Activated CD4-positive, alpha-beta memory T cell treated with anti-CD3 and anti-CD28 coated beads, Interleukin-2, amount 10 ng/mL, durations not matched to agents 7 days and 5 days (primary cell): ENCODE data around the gene WWC2. TPM values are rescaled to one million over a fixed set of nuclear protein-coding genes. Genes with fewer than 3 reads are reported as not detected.

Source experiments
- CTCF ChIA-PET: fragments of 350-600 bp; sonication (Branson Sonifier 250); formaldehyde crosslinking; loops from one replicate; lab custom pipeline; 2021; ENCODE audit warnings: antibody characterized with exemption, inconsistent platforms; lab: Charles Lee
- POLR2A ChIA-PET: fragments of 350-600 bp; sonication (Branson Sonifier 250); formaldehyde crosslinking; loops from one replicate; lab custom pipeline; 2021; ENCODE audit warnings: antibody characterized with exemption; lab: Charles Lee
- DNase-seq: peaks from one replicate; pipeline ENCODE4 v3.0.0-alpha.2; 2020
- H3K27ac Mint-ChIP-seq: one replicate; pipeline ENCODE4 v1.8.0; 2021; ENCODE audit warnings: mild to moderate bottlenecking, mixed read lengths
- H3K27me3 Mint-ChIP-seq: one replicate; pipeline ENCODE4 v1.8.0; 2021; ENCODE audit warnings: mixed read lengths
- H3K36me3 Mint-ChIP-seq: one replicate; pipeline ENCODE4 v1.8.0; 2021; ENCODE audit warnings: low read depth, mixed read lengths
- H3K4me1 Mint-ChIP-seq: one replicate; pipeline ENCODE4 v1.8.0; 2021; ENCODE audit warnings: mixed read lengths
- H3K4me3 Mint-ChIP-seq: one replicate; pipeline ENCODE4 v1.8.0; 2021; ENCODE audit warnings: mild to moderate bottlenecking, mixed read lengths
- H3K9me3 Mint-ChIP-seq: one replicate; pipeline ENCODE4 v1.8.0; 2021; ENCODE audit warnings: mixed read lengths
- total RNA-seq, 2 experiments: library from RNA; stranded (reverse); gene quantifications; one replicate each; pipeline ENCODE4 v1.2.3, GENCODE V29; 2021

Gene WWC2
- total RNA-seq, 2 experiments from 2014 or later, result 0.23 to 0.28 TPM

- Mint-ChIP-seq H3K4me3 (no peak overlapping the region), H3K9me3 (no peaks in the 10 kb centered on the region), H3K4me1 (no peaks in the 10 kb centered on the region), H3K27ac (no peak overlapping the region), H3K27me3 (no peaks in the 10 kb centered on the region), H3K36me3 (no peaks in the 10 kb centered on the region)
- ChIA-PET CTCF (no interaction called here), POLR2A (no interaction called here)
- no peak for DNase-seq
These were observed 259.2 kb downstream of the WWC2 start for GRCh38 chr4:183358215-183358755.

DNA sequence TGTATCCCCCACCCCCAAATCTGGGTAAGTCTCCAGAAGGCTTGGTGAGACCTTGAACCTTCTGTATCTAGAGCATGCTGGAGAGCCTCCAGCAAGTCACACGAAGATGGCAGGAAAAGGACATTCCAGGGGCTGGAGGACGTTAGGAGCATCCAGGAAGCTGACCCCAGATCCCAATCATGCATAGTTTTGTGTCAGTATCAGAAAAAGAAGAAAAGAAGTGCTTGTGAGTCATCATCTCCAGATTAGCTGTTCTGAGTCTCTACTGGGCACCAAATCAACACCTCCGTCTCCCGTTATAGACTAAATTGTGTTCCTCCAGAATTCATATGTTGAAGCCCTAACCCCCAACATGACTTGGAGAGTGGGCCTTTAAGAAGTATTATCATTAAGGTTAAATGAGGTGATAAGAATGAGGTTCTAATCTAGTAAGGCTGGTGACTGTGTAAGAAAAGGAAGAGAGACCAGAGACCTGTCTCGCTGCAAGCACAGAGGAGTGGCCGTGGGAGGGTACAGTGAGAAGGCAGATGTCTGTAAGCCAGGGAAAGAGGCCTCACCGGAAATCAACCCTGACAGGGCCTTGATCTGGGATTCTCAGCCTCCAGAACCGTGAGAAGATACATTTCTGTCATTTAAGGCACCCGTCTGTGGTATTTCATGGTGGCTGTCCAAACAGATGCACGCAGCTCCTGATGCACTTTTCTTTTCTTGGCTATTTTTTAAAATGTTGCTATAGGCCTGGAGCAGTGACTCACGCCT lies 261.3 kb downstream of the WWC2 start:
- H3K4me3 Mint-ChIP-seq, result no peak overlapping the region
- H3K4me1 Mint-ChIP-seq, result no peaks in the 10 kb centered on the region
- no peaks in the 10 kb centered on the region for H3K9me3 Mint-ChIP-seq
- H3K36me3 Mint-ChIP-seq, result no peaks in the 10 kb centered on the region
- no peak overlapping the region for H3K27ac Mint-ChIP-seq
- no peaks in the 10 kb centered on the region for H3K27me3 Mint-ChIP-seq
- no peak for DNase-seq
- POLR2A ChIA-PET, result no interaction called here
- CTCF ChIA-PET, result no interaction called here

GRCh38 chr4:183362036-183362435 lies 263.0 kb downstream of the WWC2 start:
- DNase-seq, result no peak
- Mint-ChIP-seq H3K4me3 (no peak overlapping the region), H3K27me3 (no peaks in the 10 kb centered on the region), H3K27ac (no peak overlapping the region), H3K4me1 (no peaks in the 10 kb centered on the region), H3K36me3 (no peaks in the 10 kb centered on the region), H3K9me3 (no peaks in the 10 kb centered on the region)
- ChIA-PET POLR2A (no interaction called here), CTCF (no interaction called here)

DNA sequence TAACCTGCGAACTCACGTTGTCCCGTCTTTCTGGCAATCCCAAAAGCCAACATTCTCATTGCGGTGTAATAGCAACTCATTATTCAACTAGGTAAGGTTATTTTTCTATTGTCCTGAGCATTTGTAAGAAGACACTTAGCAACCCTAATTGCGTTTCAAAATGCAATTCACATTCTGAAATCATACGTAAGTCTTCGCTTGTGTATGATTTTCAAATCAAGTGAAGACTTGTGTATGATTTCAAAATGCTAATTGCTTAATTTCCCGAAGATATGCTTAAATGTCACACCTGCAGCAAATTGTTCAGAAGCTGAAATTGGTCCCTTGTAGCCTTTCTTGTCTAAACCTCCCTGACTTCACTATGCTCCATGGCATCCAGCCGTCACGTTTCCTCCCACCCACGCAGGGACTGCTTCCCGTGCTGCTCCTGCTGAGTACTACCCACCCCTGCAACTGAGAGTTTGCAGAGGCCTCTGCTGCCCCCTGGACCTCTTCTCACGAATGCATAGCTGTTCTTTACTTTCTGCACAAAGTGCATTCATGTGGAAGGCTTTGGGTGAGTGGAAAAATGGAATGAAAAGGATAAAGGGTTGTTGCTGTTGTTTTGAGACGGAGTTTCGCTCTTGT lies 264.0 kb downstream of the WWC2 start:
- Mint-ChIP-seq H3K4me3 (no peak overlapping the region), H3K27me3 (no peaks in the 10 kb centered on the region), H3K27ac (no peak overlapping the region), H3K4me1 (no peaks in the 10 kb centered on the region), H3K36me3 (no peaks in the 10 kb centered on the region), H3K9me3 (no peaks in the 10 kb centered on the region)
- POLR2A ChIA-PET, result no interaction called here
- DNase-seq, result no peak
- CTCF ChIA-PET, result interaction anchor here (1.1 kb wide), 1 partner anchor 33 kb away, joined by 3 read pairs; no protein-coding TSS in a partner anchor

DNA sequence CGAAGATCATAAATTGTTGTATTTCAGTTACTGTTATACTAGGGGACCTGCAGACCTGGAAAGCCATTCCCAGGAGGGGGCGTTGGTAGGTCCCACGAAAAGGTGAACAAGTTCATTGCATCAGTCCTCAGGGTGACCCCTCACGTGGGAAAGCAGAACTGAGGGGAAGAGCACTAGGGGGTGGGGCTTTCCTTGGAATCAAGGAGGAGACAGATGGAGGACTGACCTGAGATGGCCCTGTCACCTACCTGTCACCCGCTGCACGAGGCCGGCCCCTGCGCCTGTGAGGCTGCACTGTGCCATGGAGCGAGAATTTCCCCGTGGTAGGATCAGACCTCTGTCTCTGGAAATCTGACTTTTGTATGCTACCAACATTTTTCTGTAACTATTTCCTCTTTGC lies 265.0 kb downstream of the WWC2 start:
- Mint-ChIP-seq H3K27me3 (no peaks in the 10 kb centered on the region), H3K4me3 (no peak overlapping the region), H3K27ac (no peak overlapping the region), H3K4me1 (no peaks in the 10 kb centered on the region), H3K36me3 (no peaks in the 10 kb centered on the region), H3K9me3 (no peaks in the 10 kb centered on the region)
- ChIA-PET POLR2A (no interaction called here), CTCF (interaction anchor here (1.1 kb wide), 1 partner anchor 32 kb away, joined by 3 read pairs; no protein-coding TSS in a partner anchor)
- no peak for DNase-seq

GRCh38 chr4:183366206-183366835 lies 267.3 kb downstream of the WWC2 start:
- H3K36me3 Mint-ChIP-seq, result no peaks in the 10 kb centered on the region
- H3K9me3 Mint-ChIP-seq, result no peaks in the 10 kb centered on the region
- ChIA-PET POLR2A (no interaction called here), CTCF (no interaction called here)
- no peaks in the 10 kb centered on the region for H3K27me3 Mint-ChIP-seq
- H3K4me3 Mint-ChIP-seq, result no peak overlapping the region
- no peak for DNase-seq
- H3K27ac Mint-ChIP-seq, result no peak overlapping the region
- no peaks in the 10 kb centered on the region for H3K4me1 Mint-ChIP-seq

GRCh38 chr4:183369073-183369472 lies 270.0 kb downstream of the WWC2 start:
- ChIA-PET POLR2A (no interaction called here), CTCF (no interaction called here)
- no peak for DNase-seq
- H3K4me1 Mint-ChIP-seq, result no peaks in the 10 kb centered on the region
- H3K27me3 Mint-ChIP-seq, result no peaks in the 10 kb centered on the region
- H3K9me3 Mint-ChIP-seq, result no peaks in the 10 kb centered on the region
- no peaks in the 10 kb centered on the region for H3K36me3 Mint-ChIP-seq
- H3K27ac Mint-ChIP-seq, result no peak overlapping the region
- H3K4me3 Mint-ChIP-seq, result no peak overlapping the region

Other genes with a start within 250 kb of the WWC2 start
- 10 to 100 TPM; 71.0 to 72.9 TPM for gene DCTD, start 181.9 kb upstream of the WWC2 start, total RNA-seq
- gene CLDN22, start 221.0 kb downstream of the WWC2 start, total RNA-seq, result not detected
- gene CLDN24, start 223.2 kb downstream of the WWC2 start, total RNA-seq, result not detected